ENCODE results near the gene ATP6V1B1. TPM values are rescaled to one million over a fixed set of nuclear protein-coding genes. Genes with fewer than 3 reads are reported as not detected.

The ATP6V1B1 gene
- total RNA-seq, 4 donors from 2014 or later: 0.46 TPM; not detected in 3

DNA sequence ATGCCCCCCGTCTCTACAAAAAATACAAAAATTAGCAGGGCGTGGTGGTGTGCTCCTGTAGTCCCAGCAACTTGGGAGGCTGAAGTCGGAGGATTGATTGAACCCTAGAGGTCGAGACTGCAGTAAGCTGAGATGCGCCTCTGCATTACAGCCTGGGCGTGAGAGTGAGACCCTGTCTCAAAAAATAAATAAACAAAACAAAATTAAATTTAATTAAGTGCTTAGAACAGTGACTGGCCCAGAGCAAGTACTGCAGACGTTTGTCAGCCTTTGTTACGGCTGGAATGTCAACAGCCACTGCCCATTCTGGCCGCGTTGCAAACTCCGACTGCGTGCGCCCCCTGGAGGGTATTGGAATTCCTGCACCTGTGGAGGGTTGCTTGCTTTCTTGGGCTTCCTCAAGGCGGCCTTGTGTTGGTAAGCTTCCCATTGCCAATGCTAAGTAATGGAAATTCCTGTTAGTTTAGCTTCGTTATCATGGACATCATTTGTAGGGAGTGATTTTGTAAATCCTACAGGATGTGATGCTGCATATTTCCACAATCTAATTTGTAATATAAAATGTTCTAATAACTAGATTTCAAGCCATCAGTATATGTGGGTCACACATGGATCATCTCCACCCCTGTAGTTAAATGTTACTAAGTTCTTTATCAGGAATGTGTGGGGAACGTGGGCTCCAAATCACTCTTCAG is 15.9 kb upstream of the ATP6V1B1 start:
- peaks cover 0 to 5% (median 0%) of the 10 kb centered on the region in 3 donors for H3K9me3 ChIP-seq
- peaks cover 69% of the 10 kb centered on the region for H3K27me3 ChIP-seq
- no peaks in the 10 kb centered on the region for H3K36me3 ChIP-seq
- peak; percentile 68 for ATAC-seq
- H3K27ac ChIP-seq: no peak overlapping the region
- TF ChIP-seq, protein P1, sequence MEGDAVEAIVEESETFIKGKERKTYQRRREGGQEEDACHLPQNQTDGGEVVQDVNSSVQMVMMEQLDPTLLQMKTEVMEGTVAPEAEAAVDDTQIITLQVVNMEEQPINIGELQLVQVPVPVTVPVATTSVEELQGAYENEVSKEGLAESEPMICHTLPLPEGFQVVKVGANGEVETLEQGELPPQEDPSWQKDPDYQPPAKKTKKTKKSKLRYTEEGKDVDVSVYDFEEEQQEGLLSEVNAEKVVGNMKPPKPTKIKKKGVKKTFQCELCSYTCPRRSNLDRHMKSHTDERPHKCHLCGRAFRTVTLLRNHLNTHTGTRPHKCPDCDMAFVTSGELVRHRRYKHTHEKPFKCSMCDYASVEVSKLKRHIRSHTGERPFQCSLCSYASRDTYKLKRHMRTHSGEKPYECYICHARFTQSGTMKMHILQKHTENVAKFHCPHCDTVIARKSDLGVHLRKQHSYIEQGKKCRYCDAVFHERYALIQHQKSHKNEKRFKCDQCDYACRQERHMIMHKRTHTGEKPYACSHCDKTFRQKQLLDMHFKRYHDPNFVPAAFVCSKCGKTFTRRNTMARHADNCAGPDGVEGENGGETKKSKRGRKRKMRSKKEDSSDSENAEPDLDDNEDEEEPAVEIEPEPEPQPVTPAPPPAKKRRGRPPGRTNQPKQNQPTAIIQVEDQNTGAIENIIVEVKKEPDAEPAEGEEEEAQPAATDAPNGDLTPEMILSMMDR (IDR thresholded peaks at IDR 0.05): peak in 3 of 4 experiments; percentile 67 to 89 (median 72)
- TF ChIP-seq POLR2A (IDR thresholded peaks at IDR 0.05): no peak
- no peaks in the 10 kb centered on the region for H3K4me1 ChIP-seq
- no peak overlapping the region for H3K4me3 ChIP-seq
- 32 to 36% methylated on average over 12 to 13 of the region's 16 CpGs for WGBS, 2 donors (ENCODE audit: low coverage in 1 of 2)

DNA sequence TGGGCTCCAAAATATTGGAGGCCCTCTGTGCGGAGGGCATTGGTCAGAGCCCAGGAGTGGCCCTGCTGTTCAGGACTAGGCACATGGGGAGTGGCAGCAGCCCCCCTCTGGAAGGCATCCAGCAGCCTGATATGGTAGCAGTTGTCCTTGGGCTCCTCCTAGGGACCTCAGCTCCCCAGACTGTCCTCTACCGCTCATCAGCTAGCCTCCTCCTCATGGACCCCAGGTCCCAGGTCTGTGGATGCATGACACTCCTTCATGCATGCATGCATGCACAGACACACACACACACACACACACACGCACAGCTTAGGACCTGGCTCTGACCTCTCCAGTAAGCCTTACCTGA is 15.4 kb upstream of the ATP6V1B1 start:
- TF ChIP-seq POLR2A (IDR thresholded peaks at IDR 0.05) (no peak), EP300 (IDR thresholded peaks at IDR 0.05) (no peak), POLR2AphosphoS5 (IDR thresholded peaks at IDR 0.05) (no peak)
- TF ChIP-seq, protein P1 (IDR thresholded peaks at IDR 0.05): no peak
- H3K27ac ChIP-seq: no peak overlapping the region
- H3K27me3 ChIP-seq: peaks cover 67% of the 10 kb centered on the region
- no peak overlapping the region for H3K4me3 ChIP-seq
- ATAC-seq: no peak
- 82 to 100% methylated on average over 1 to 2 of the region's 3 CpGs for WGBS, 2 donors (ENCODE audit: low coverage in 1 of 2)
- no peaks in the 10 kb centered on the region for H3K36me3 ChIP-seq
- H3K9me3 ChIP-seq: peaks cover 0 to 5% (median 0%) of the 10 kb centered on the region in 3 donors
- H3K4me1 ChIP-seq: no peaks in the 10 kb centered on the region

DNA sequence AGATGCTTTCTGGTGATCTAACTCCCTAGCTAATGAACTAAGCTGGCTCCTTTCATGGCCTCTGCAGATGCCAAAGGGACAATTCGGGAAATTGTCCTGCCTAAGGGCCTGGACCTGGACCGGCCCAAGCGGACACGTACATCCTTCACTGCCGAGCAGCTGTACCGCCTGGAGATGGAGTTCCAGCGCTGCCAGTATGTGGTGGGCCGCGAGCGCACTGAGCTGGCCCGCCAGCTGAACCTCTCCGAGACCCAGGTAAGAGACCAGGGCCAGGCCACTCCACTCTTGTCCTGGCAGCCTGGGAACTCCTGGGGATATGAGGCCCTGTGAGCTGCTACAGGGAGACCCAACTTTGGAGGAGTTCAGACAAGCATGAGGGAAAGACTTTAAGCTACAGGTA is 14.7 kb upstream of the ATP6V1B1 start:
- TF ChIP-seq EP300 (IDR thresholded peaks at IDR 0.05) (no peak), POLR2A (IDR thresholded peaks at IDR 0.05) (no peak), POLR2AphosphoS5 (IDR thresholded peaks at IDR 0.05) (no peak)
- TF ChIP-seq, protein P1 (IDR thresholded peaks at IDR 0.05): no peak
- Histone ChIP-seq H3K9me3 (peaks cover 0 to 5% (median 0%) of the 10 kb centered on the region in 3 donors), H3K4me1 (no peaks in the 10 kb centered on the region), H3K27ac (no peak overlapping the region), H3K36me3 (no peaks in the 10 kb centered on the region), H3K4me3 (no peak overlapping the region), H3K27me3 (peaks cover 62% of the 10 kb centered on the region)
- ATAC-seq: no peak
- WGBS, 2 donors (ENCODE audit: low coverage in 1 of 2): 100% methylated on average over 4 to 6 of the region's 12 CpGs

DNA sequence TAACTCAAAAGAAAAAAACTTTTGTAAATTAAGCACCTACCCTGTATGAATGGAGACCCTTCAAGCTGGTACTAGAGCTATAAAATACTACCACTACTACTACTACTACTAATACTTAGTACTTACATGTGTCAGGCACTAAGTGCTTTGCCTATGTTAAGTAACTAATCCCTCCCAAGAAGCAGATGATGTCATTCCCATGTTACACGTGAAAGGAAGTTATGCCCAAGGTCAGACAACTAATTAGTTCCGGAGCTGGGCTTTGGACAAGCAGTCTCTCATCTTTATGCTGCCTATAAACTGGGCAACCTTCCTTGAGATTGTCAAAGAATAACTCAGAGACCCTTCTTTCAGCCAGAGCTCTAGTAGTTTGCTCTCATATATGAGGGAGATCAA is 13.9 kb upstream of the ATP6V1B1 start:
- WGBS, 2 donors (ENCODE audit: low coverage in 1 of 2): 20 to 42% methylated on average over 1 to 2 of the region's 2 CpGs
- no peak overlapping the region for H3K27ac ChIP-seq
- no peak for TF ChIP-seq EP300 (IDR thresholded peaks at IDR 0.05)

DNA sequence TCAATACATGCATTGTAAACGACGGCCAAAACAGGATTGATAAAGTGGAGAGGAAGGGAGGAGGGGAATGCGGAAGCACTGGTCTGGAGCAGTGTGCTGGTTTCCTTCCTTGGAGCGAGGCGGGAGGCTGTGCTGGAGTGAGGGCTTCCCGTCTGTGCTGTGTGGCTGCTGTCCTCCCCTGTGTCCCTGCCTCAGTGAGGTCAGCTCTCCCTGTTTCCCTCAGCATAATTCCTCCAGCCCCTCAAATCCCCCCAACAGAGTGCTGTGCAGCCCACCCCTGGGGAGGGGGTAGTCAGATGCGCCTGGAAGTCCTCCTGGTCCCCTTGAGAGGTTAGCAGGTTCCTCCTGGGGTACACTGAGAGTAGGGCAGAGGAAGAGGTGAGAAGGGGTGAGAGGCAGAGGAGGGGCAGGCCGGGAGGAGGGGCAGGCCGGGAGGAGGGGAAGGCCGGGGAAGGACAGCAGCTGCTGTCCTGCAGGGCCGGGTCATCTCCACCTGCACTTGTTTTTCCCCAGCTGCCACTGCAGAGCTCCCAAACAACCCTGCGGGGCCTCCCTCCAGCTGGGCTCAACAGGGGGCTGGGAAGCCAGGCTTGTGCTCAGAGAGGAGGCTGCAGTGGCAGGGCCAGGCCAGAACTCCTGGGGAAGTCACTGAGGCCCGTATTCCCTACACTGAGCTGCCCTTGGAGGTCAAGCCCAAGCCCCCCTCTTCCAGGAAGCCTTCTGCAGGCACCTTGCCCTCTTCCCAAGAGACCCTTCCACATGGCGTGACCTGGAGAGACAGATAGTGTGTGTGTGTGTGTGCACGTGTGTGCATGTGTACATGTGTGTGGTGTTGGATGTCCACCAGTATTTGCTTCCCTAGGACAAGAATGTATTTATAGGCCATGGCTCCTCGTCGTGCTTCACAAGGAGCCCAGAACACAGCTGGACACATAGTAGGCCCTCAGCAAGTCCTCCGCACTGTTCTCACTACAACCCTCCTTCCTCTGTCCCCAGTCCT is 13.2 kb upstream of the ATP6V1B1 start:
- Histone ChIP-seq H3K4me1 (no peaks in the 10 kb centered on the region), H3K27ac (no peak overlapping the region), H3K27me3 (peaks cover 52% of the 10 kb centered on the region), H3K9me3 (peaks cover 0 to 3% (median 0%) of the 10 kb centered on the region in 3 donors), H3K36me3 (no peaks in the 10 kb centered on the region), H3K4me3 (no peak overlapping the region)
- no peak for ATAC-seq
- WGBS, 2 donors (ENCODE audit: low coverage in 1 of 2): 58 to 72% methylated on average over 10 to 12 of the region's 18 CpGs
- no peak for TF ChIP-seq POLR2AphosphoS5 (IDR thresholded peaks at IDR 0.05)
- TF ChIP-seq EP300 (IDR thresholded peaks at IDR 0.05): no peak
- TF ChIP-seq POLR2A (IDR thresholded peaks at IDR 0.05): no peak
- TF ChIP-seq, protein P1 (IDR thresholded peaks at IDR 0.05): no peak

More for the DNA sequence above, 13.9 kb upstream of the ATP6V1B1 start:
- H3K9me3 ChIP-seq: peaks cover 0 to 5% (median 0%) of the 10 kb centered on the region in 3 donors
- H3K27me3 ChIP-seq: peaks cover 56% of the 10 kb centered on the region
- H3K4me1 ChIP-seq: no peaks in the 10 kb centered on the region
- no peaks in the 10 kb centered on the region for H3K36me3 ChIP-seq
- no peak overlapping the region for H3K4me3 ChIP-seq
- ATAC-seq: no peak
